Measurements from ENCODE around the gene OSBP2.

DNA sequence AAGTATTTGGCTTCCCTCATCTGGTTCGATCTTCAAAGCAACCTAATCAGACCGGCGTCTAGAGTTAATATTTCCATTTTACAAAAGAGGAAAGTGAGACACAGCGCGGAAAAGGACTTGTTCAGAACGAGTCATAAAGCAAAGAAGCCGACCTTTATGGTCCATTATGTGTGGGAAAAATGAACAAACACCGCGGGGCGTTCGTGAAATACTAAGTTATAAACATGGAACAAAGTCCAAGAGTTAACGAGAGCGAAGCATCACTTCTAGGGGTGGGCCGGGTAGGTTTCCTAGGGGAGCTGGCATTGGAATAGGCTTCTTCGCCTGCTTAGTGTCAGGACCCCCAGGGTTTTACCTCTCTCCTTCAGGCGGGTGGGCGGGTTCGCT lies 27.6 kb upstream of the OSBP2 start:
- TF ChIP-seq POLR2A (IDR thresholded peaks at IDR 0.05): no peak
- TF ChIP-seq, protein P1, sequence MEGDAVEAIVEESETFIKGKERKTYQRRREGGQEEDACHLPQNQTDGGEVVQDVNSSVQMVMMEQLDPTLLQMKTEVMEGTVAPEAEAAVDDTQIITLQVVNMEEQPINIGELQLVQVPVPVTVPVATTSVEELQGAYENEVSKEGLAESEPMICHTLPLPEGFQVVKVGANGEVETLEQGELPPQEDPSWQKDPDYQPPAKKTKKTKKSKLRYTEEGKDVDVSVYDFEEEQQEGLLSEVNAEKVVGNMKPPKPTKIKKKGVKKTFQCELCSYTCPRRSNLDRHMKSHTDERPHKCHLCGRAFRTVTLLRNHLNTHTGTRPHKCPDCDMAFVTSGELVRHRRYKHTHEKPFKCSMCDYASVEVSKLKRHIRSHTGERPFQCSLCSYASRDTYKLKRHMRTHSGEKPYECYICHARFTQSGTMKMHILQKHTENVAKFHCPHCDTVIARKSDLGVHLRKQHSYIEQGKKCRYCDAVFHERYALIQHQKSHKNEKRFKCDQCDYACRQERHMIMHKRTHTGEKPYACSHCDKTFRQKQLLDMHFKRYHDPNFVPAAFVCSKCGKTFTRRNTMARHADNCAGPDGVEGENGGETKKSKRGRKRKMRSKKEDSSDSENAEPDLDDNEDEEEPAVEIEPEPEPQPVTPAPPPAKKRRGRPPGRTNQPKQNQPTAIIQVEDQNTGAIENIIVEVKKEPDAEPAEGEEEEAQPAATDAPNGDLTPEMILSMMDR (IDR thresholded peaks at IDR 0.05): no peak

Data from tibial nerve (tissue), 3 donors.